Chondrocyte (in vitro differentiated cells): ENCODE data around the gene RHBDF1. TPM values are rescaled to one million over a fixed set of nuclear protein-coding genes. Genes with fewer than 3 reads are reported as not detected.
"Not testable (repeated sequence)": the region's sequence is repeated elsewhere in the genome, so short reads cannot be mapped to it uniquely, and the experiment has no call there.

Experiments
- DNase-seq: peaks from one replicate; pipeline ENCODE4 v3.0.0; 2021; ENCODE audit warnings: mixed read lengths, low spot score
- H3K27ac Mint-ChIP-seq: one replicate; pipeline ENCODE4 v1.8.0; 2021; ENCODE audit warnings: mild to moderate bottlenecking, moderate library complexity, mixed read lengths; ENCODE audit not compliant: unreplicated experiment
- H3K27me3 Mint-ChIP-seq: 2 replicates; pipeline ENCODE4 v1.8.0; 2021; ENCODE audit warnings: low read depth, mixed read lengths
- H3K36me3 Mint-ChIP-seq: 2 replicates; pipeline ENCODE4 v1.8.0; 2021; ENCODE audit warnings: low read depth, mixed read lengths
- H3K4me1 Mint-ChIP-seq: 2 replicates; pipeline ENCODE4 v1.8.0; 2021; ENCODE audit warnings: low read depth, mild to moderate bottlenecking, mixed read lengths
- H3K4me3 Mint-ChIP-seq: one replicate; pipeline ENCODE4 v1.8.0; 2021; ENCODE audit warnings: mild to moderate bottlenecking, moderate library complexity, mixed read lengths; ENCODE audit not compliant: unreplicated experiment
- H3K9me3 Mint-ChIP-seq: 2 replicates; pipeline ENCODE4 v1.8.0; 2021; ENCODE audit warnings: low read depth, mixed read lengths
- CTCF ChIP-seq: fragments of 200-600 bp; sonication (generic); IDR thresholded peaks from 2 replicates; pipeline ENCODE4 v1.5.0; 2021; ENCODE audit warnings: antibody characterized with exemption, mild to moderate bottlenecking, moderate library complexity
- total RNA-seq: library from RNA; stranded (reverse); gene quantifications from 3 replicates; pipeline ENCODE4 v1.2.1, GENCODE V29; 2021

RHBDF1 gene
- total RNA-seq, 1 donor from 2014 or later, result 55.5 TPM

GRCh38 chr16:54237-54581, 18.2 kb downstream of the RHBDF1 start:
- peak overlapping the region; percentile 98 for H3K4me3 Mint-ChIP-seq
- no peak overlapping the region for H3K27ac Mint-ChIP-seq
- TF ChIP-seq CTCF, result no peak
- no peak for DNase-seq
- no peaks in the 10 kb centered on the region for H3K9me3 Mint-ChIP-seq
- peaks cover 23% of the 10 kb centered on the region for H3K36me3 Mint-ChIP-seq
- no peaks in the 10 kb centered on the region for H3K27me3 Mint-ChIP-seq
- peaks cover 25% of the 10 kb centered on the region for H3K4me1 Mint-ChIP-seq

GRCh38 chr16:53346-54236, 18.8 kb downstream of the RHBDF1 start, which contains the start of the genes POLR3K and SNRNP25:
Gene POLR3K (minus strand): TSS chr16:53608. CDS start chr16:53586, 22 bp downstream.
Gene SNRNP25 (plus strand): TSS chr16:53828. CDS start chr16:54017, 189 bp downstream.
- TF ChIP-seq CTCF, result peak; percentile 1
- Mint-ChIP-seq H3K36me3 (peaks cover 18% of the 10 kb centered on the region), H3K4me1 (peaks cover 25% of the 10 kb centered on the region), H3K27ac (peak within 1 kb of the TSS; percentile 98), H3K9me3 (no peaks in the 10 kb centered on the region), H3K4me3 (peak within 1 kb of the TSS; percentile 98), H3K27me3 (no peaks in the 10 kb centered on the region)
- peak; percentile 99 for DNase-seq

DNA sequence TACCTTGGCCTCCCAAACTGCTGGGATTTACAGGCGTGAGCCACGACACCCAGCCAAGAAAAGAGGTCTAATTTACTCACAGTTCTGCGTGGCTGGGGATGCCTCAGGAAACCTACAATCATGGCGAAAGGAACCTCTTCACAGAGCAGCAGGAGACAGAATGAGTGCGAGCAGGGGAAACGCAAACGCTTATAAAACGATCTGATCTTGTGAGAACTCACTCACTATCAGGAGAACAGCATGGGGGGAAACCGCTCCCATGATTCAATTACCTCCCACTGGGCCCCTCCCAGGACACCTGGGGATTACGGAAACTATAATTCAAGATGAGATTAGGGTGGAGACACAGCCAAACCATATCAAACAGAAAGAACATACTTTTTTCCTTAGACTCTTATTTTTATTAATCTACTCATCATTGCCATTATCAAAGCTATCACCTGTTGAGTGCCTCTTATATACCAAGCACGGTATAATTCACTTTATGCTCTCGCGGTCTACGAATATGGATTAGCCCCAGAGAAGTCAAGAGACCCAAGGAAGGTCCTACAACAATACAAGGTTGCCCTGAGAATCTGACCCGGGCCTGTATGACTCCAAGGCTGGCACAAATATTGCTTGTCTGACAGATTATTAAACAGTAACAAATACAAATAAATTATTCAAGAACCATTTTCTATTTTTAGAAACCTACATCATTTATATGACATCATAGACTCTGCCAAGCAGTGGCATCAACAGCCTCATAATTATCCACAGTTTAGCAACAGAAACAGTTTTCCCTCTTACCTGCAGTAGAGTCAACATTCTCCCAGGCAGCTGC, 21.5 kb downstream of the RHBDF1 start:
- DNase-seq, result no peak
- no peak for TF ChIP-seq CTCF
- peaks cover 25% of the 10 kb centered on the region for H3K4me1 Mint-ChIP-seq
- no peak overlapping the region for H3K4me3 Mint-ChIP-seq
- H3K27me3 Mint-ChIP-seq, result no peaks in the 10 kb centered on the region
- H3K36me3 Mint-ChIP-seq, result peaks cover 4% of the 10 kb centered on the region
- no peaks in the 10 kb centered on the region for H3K9me3 Mint-ChIP-seq
- no peak overlapping the region for H3K27ac Mint-ChIP-seq

GRCh38 chr16:47234-47633, 25.2 kb downstream of the RHBDF1 start:
- Mint-ChIP-seq H3K27me3 (no peaks in the 10 kb centered on the region), H3K27ac (no peak overlapping the region), H3K36me3 (peaks cover 8% of the 10 kb centered on the region), H3K4me1 (peaks cover 9% of the 10 kb centered on the region), H3K4me3 (no peak overlapping the region), H3K9me3 (no peaks in the 10 kb centered on the region)
- DNase-seq, result no peak
- no peak for TF ChIP-seq CTCF

- not testable (repeated sequence) for H3K27ac Mint-ChIP-seq, H3K27me3 Mint-ChIP-seq, H3K4me3 Mint-ChIP-seq, DNase-seq, H3K9me3 Mint-ChIP-seq, H3K4me1 Mint-ChIP-seq
- H3K36me3 Mint-ChIP-seq, result peaks cover 12% of the 10 kb centered on the region
Observed at GRCh38 chr16:46510-46909, 25.9 kb downstream of the RHBDF1 start.
